ENCODE measurements around the gene CDC42BPA.

Gene CDC42BPA

DNA sequence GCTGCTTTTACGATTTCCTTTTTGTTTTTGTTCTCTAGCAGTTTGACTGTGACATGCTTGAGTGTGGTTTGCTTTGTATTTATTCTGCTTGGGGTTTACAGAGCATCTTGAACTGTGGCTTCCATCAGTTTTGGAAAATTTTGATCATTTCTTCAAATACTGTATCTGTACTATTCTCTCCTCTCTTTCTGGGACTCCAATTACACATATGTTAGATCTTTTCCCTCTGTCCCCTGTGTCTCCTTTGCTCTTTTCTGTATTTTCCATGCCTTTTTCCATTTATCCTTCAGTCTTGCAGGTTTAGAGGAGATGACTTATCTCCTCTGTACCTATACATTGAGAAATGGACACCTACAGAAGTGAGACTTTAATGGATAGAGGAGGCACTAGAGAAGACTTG is 346.5 kb downstream of the CDC42BPA start:
- no peak overlapping the region for H3K4me3 ChIP-seq (ENCODE audit: low read length)
- DNase-seq (ENCODE audit: low read depth), result no peak
- TF ChIP-seq, protein P1, sequence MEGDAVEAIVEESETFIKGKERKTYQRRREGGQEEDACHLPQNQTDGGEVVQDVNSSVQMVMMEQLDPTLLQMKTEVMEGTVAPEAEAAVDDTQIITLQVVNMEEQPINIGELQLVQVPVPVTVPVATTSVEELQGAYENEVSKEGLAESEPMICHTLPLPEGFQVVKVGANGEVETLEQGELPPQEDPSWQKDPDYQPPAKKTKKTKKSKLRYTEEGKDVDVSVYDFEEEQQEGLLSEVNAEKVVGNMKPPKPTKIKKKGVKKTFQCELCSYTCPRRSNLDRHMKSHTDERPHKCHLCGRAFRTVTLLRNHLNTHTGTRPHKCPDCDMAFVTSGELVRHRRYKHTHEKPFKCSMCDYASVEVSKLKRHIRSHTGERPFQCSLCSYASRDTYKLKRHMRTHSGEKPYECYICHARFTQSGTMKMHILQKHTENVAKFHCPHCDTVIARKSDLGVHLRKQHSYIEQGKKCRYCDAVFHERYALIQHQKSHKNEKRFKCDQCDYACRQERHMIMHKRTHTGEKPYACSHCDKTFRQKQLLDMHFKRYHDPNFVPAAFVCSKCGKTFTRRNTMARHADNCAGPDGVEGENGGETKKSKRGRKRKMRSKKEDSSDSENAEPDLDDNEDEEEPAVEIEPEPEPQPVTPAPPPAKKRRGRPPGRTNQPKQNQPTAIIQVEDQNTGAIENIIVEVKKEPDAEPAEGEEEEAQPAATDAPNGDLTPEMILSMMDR (conservative IDR thresholded peaks at IDR 0.05; ENCODE audit: low read length), result no peak

DNA sequence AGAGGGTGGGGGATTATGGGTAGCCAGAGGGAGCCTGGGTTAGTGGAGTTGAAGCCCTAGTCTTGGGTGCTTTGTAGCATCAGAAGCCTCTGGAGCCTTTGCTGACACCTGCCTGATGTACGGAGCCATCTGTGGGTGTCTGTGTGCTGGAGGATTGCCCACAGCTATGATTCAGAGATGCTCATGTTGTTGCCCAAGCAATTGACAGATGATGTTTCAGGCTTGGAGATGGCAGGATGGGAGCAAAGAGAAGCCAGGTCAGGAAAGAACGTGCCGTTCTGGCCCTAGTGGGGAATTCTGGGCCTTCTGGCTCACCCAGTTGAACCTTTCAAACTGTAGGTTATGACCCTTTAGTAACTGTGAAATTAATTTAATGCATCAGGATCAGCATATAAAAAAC is 350.6 kb downstream of the CDC42BPA start:
- peak; percentile 33 for DNase-seq (ENCODE audit: low read depth)
- TF ChIP-seq, protein P1 (conservative IDR thresholded peaks at IDR 0.05; ENCODE audit: low read length), result no peak
- H3K4me3 ChIP-seq (ENCODE audit: low read length), result no peak overlapping the region

DNA sequence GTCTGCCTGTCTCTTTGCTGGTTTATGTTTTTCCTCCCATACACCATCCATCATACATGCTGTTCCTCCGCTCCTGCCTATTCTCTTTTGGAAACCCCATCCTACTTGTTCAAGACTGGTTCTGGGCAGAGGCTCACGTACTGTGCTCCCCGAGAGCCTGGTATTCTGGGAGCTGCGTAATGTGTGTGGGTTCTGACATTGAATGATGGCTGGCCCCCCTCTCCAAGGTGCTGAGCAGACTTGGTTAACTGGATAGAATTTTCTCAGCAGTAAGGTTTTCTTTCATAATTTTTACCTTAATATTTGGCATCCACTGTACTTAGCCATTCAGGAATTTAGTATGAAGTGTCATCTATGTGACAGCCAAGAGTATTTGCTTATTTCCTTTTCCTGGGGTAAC is 351.6 kb downstream of the CDC42BPA start:
- no peak for DNase-seq (ENCODE audit: low read depth)
- no peak overlapping the region for H3K4me3 ChIP-seq (ENCODE audit: low read length)
- TF ChIP-seq, protein P1 (conservative IDR thresholded peaks at IDR 0.05; ENCODE audit: low read length), result no peak

DNA sequence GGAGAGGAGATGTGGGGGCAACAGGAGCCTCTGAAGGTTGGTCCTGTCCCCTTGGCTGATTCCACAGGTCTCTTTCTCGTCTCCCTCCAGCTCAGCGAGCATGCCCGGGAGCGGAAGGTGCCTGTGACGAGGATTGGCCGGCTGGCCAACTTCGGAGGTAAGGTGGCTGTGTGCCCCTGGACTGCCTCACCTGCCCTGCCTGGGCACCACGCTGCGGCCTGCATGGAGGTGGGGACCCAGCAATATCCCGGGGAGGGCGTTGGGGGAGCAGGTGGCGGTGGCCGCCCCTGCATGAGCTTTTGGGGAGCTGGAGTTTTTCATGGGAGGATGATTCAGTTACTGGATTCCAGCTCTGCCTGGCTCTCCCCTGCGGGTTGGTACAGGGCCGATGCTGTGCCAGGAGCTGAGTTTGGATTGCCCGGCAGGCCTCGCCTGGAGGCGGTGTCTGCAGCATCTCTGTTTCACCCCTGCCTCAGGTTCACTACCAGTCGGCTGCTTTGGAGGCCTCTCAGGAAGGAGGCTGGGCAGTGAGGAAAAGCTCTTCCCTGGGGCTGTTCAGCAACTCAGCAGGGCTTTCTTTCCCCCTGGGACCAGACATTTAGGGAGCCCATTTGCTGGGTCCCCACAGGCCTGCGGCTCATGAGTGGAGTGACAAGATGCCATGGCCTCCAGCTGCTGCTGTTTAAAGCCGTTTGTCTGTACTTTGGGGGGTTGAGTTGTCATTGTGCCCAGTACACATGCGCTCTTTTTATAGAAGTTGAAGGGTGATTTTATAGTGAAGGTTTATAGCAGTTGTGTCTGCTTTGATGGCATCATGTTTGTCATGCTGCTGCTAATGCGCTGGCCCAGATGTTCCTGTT is 352.5 kb downstream of the CDC42BPA start:
- TF ChIP-seq, protein P1 (conservative IDR thresholded peaks at IDR 0.05; ENCODE audit: low read length), result no peak
- DNase-seq (ENCODE audit: low read depth), result no peak
- no peak overlapping the region for H3K4me3 ChIP-seq (ENCODE audit: low read length)

DNA sequence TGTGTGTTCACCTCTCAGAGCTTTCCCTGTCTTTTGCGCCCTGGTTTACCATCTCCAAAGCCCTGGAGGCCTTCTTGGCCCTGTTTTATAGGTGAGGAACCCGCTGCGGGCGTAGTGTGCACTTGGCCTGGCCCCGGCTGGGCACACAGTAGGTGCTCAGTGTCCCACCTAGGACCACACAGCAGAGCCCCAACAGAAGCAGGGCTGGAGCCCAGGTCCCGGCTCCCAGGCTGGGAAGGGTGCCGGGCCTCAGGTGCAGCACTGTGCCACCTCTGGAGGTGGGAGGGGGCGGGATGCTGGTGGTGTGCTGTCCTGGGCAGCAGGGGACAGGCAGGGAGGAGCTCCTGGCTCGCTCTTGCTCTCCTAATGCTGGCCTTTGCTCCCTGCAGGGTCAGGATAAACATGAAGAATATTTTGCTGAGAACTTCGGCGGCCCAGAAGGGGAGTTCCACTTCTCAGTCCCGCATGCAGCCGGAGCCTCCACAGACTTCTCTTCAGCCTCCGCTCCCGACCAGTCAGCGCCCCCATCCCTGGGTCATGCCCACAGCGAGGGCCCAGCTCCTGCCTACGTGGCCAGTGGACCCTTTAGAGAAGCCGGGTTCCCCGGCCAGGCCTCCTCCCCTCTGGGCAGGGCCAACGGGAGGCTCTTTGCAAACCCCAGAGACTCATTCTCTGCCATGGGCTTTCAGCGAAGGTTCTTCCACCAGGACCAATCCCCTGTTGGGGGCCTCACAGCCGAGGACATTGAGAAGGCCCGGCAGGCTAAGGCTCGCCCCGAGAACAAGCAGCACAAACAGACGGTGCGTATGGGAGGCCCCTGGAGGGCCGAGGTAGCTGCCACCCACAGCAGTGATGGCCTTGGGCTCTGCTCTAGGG is 353.4 kb downstream of the CDC42BPA start:
- no peak overlapping the region for H3K4me3 ChIP-seq (ENCODE audit: low read length)
- DNase-seq (ENCODE audit: low read depth), result no peak
- TF ChIP-seq, protein P1 (conservative IDR thresholded peaks at IDR 0.05; ENCODE audit: low read length), result no peak

DNA sequence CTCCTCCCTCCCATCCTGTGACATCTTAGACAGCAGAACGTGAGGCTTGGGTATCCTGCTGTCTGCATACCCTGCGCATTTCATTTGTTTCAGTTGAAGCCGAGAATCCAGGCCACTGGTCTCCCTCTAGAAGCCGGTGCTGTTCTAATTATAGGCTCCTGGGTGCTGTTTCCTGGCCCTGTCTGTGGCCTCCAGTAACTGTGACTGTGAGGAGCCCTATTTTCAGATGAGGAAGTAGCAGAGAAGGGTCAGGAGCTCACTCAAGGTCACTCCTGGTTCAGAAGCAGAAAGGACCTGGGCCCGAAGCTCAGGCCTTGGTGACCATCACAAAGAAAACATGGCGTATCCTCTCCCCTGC is 354.2 kb downstream of the CDC42BPA start:
- no peak overlapping the region for H3K4me3 ChIP-seq (ENCODE audit: low read length)
- TF ChIP-seq, protein P1 (conservative IDR thresholded peaks at IDR 0.05; ENCODE audit: low read length), result no peak
- DNase-seq (ENCODE audit: low read depth), result no peak

Measured in AG10803 (cell line).